Activated CD8-positive, alpha-beta memory T cell treated with anti-CD3 and anti-CD28 coated beads for 36 hours (primary cell): ENCODE data around the gene LRRC15. TPM values are rescaled to one million over a fixed set of nuclear protein-coding genes. Genes with fewer than 3 reads are reported as not detected.

Source experiments
- CTCF ChIA-PET: fragments of 350-600 bp; sonication (Branson Sonifier 250); formaldehyde crosslinking; loops from one replicate; lab custom pipeline; 2021; ENCODE audit warnings: antibody characterized with exemption; lab: Charles Lee
- POLR2A ChIA-PET: fragments of 350-600 bp; sonication (Branson Sonifier 250); formaldehyde crosslinking; loops from one replicate; lab custom pipeline; 2021; ENCODE audit warnings: antibody characterized with exemption; lab: Charles Lee
- total RNA-seq, 2 experiments: library from RNA; stranded (reverse); gene quantifications; one replicate each; pipeline ENCODE4 v1.2.3, GENCODE V29; 2021

Gene LRRC15
- total RNA-seq, 2 experiments from 2014 or later = not detected

- POLR2A ChIA-PET = no interaction called here
- CTCF ChIA-PET = interaction anchor here (1.0 to 1.2 kb wide), 2 partner anchors 46 to 580 kb away, joined by 4 read pairs; no protein-coding TSS in a partner anchor
These were observed 19.7 kb upstream of the LRRC15 start for GRCh38 chr3:194389269-194389668.

- POLR2A ChIA-PET = no interaction called here
- CTCF ChIA-PET = no interaction called here
These were observed 18.4 kb upstream of the LRRC15 start for GRCh38 chr3:194387926-194388418.

- POLR2A ChIA-PET = no interaction called here
- CTCF ChIA-PET = no interaction called here
These were observed 17.7 kb upstream of the LRRC15 start for GRCh38 chr3:194387276-194387675.

- ChIA-PET CTCF (no interaction called here), POLR2A (no interaction called here)
These were observed 17.1 kb upstream of the LRRC15 start for GRCh38 chr3:194386648-194387047.

- ChIA-PET CTCF (interaction anchor here (0.8 kb wide), 1 partner anchor 21 kb away, joined by 3 read pairs; no protein-coding TSS in a partner anchor), POLR2A (no interaction called here)
These were observed 16.5 kb upstream of the LRRC15 start for GRCh38 chr3:194386066-194386465.

- CTCF ChIA-PET = no interaction called here
These were observed 15.0 kb upstream of the LRRC15 start for GRCh38 chr3:194384569-194385001.

GRCh38 chr3:194384156-194384555 lies 14.6 kb upstream of the LRRC15 start:
- POLR2A ChIA-PET = no interaction called here
- CTCF ChIA-PET = no interaction called here

More at GRCh38 chr3:194384569-194385001, 15.0 kb upstream of the LRRC15 start:
- POLR2A ChIA-PET = no interaction called here

- ChIA-PET CTCF (no interaction called here), POLR2A (interaction anchor here (0.6 kb wide), 1 partner anchor 426 kb away, joined by 5 read pairs; no protein-coding TSS in a partner anchor)
These were observed 13.9 kb upstream of the LRRC15 start for GRCh38 chr3:194383276-194383940.

GRCh38 chr3:194382892-194383223 lies 13.3 kb upstream of the LRRC15 start:
- ChIA-PET CTCF (no interaction called here), POLR2A (interaction anchor here (0.6 kb wide), 1 partner anchor 427 kb away, joined by 5 read pairs; no protein-coding TSS in a partner anchor)

- ChIA-PET POLR2A (no interaction called here), CTCF (no interaction called here)
These were observed 12.8 kb upstream of the LRRC15 start for GRCh38 chr3:194382196-194382891.

- ChIA-PET CTCF (no interaction called here), POLR2A (no interaction called here)
These were observed 11.9 kb upstream of the LRRC15 start for GRCh38 chr3:194381460-194381875.

GRCh38 chr3:194380326-194380725 lies 10.8 kb upstream of the LRRC15 start:
- CTCF ChIA-PET = no interaction called here
- POLR2A ChIA-PET = no interaction called here

- CTCF ChIA-PET = interaction anchor here (1.0 kb wide), 1 partner anchor 9 kb away, joined by 3 read pairs; no protein-coding TSS in a partner anchor
- POLR2A ChIA-PET = no interaction called here
These were observed 10.1 kb upstream of the LRRC15 start for GRCh38 chr3:194379651-194380050.

- CTCF ChIA-PET = interaction anchor here (1.0 kb wide), 1 partner anchor 9 kb away, joined by 3 read pairs; no protein-coding TSS in a partner anchor
- POLR2A ChIA-PET = no interaction called here
These were observed 9.7 kb upstream of the LRRC15 start for GRCh38 chr3:194379231-194379630.

- ChIA-PET POLR2A (no interaction called here), CTCF (no interaction called here)
These were observed 8.2 kb upstream of the LRRC15 start for GRCh38 chr3:194377708-194378107.

- CTCF ChIA-PET = no interaction called here
- POLR2A ChIA-PET = no interaction called here
These were observed 6.7 kb upstream of the LRRC15 start for GRCh38 chr3:194376241-194376560.

GRCh38 chr3:194375473-194376240 lies 6.1 kb upstream of the LRRC15 start:
- ChIA-PET CTCF (interaction anchor here (0.6 to 1.2 kb wide), 2 partner anchors 31 to 649 kb away, joined by 3 to 4 read pairs; no protein-coding TSS in a partner anchor), POLR2A (no interaction called here)

- CTCF ChIA-PET = interaction anchor here (0.6 to 1.2 kb wide), 2 partner anchors 30 to 650 kb away, joined by 3 to 4 read pairs; no protein-coding TSS in a partner anchor
- POLR2A ChIA-PET = no interaction called here
These were observed 5.4 kb upstream of the LRRC15 start for GRCh38 chr3:194374935-194375334.

- POLR2A ChIA-PET = interaction anchor here (0.6 kb wide), 1 partner anchor 262 kb away, joined by 3 read pairs; no protein-coding TSS in a partner anchor
These were observed 4.4 kb upstream of the LRRC15 start for GRCh38 chr3:194373899-194374298.

GRCh38 chr3:194373028-194373427 lies 3.5 kb upstream of the LRRC15 start:
- CTCF ChIA-PET = no interaction called here
- POLR2A ChIA-PET = no interaction called here

More at GRCh38 chr3:194373899-194374298, 4.4 kb upstream of the LRRC15 start:
- CTCF ChIA-PET = no interaction called here
